ENCODE data around the gene INTS6L.
"Not testable (repeated sequence)": the region's sequence is repeated elsewhere in the genome, so short reads cannot be mapped to it uniquely, and the experiment has no call there.

The INTS6L gene

GRCh38 chrX:135605906-135606305 is 85.4 kb downstream of the INTS6L start:
- no peak for DNase-seq (ENCODE audit: low spot score)

DNA sequence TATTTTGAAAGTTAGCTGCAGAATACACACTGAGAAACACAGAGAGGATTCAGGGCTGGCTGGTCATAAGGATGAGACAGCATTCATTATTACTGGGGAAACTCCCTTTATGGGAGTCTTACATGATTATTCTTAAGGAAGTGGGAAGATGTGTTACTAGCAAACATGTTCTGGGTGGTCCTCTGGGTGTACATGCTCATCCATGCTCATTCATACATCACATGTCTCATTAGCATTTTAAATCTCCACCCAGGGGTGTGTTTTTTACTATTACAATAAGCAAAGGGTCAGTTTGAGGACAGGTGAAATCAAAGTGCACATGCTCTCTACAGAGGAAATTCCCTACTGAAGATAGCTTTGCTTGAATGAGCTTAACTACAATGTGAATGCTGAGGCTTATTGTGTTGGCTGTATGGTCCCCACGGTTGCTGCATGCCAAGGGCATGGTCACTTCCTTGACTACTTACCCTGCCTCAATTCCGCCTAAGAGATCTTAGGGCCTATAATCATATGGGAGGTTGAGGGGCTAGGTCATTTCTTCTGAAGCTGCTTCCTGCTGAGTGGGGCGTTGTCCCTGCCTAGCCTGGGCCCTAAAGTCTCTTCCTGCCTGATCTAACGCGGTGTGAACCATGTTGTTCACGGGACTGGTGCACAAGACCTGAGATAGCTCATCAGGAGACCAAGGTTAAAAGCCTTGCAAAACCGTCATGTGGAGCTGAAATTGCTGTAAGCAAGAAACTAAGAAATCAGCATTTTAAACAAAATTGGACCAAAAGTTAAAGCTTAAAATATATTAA is 104.1 kb downstream of the INTS6L start:
- DNase-seq (ENCODE audit: low spot score) = not testable (repeated sequence)

DNA sequence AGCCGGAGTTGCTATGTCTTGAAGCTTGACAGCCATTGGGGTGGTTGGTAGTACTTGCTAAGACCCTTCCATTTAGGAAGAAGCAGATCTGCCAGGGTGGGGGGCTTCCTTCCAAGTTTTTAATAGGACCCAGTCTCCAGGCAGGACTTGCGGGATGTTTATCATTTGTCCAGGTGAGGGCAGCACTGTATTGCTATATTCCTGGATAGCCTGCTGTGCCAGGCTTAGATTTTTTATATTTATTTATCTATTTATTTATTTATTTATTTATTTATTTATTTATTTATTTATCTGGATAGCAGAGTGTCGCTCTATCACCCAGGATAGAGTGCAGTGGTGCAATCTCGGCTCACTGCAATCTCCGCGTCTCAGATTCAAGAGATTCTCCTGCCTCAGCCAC is 105.5 kb downstream of the INTS6L start:
- no peak for DNase-seq (ENCODE audit: low spot score)

GRCh38 chrX:135629342-135629741 is 108.9 kb downstream of the INTS6L start:
- DNase-seq (ENCODE audit: low spot score) = no peak

Measured in CD4-positive, alpha-beta T cell treated with Interleukin-15 for 4 hours (primary cell).